ENCODE results near the gene TEP1. TPM values are rescaled to one million over a fixed set of nuclear protein-coding genes. Genes with fewer than 3 reads are reported as not detected.

TEP1 gene
- total and polyA plus RNA-seq, 2 of the 13 experiments (the other 11 are each of a cell fraction or from before 2014, with no cell fraction given) = 11.0 to 12.8 TPM

GRCh38 chr14:20343092-20343861, 70.0 kb downstream of the TEP1 start, which contains the start of gene PARP2 (continued):
- TF ChIP-seq LRRFIP1 (CRISPR knock-in tag; conservative IDR thresholded peaks at IDR 0.05) (no peak), ETV6 (CRISPR knock-in tag; conservative IDR thresholded peaks at IDR 0.05) (peak; percentile 84; the same call in 1 of the 2 replicates), PLRG1 (conservative IDR thresholded peaks at IDR 0.05) (no peak), ZFP36 (IDR thresholded peaks at IDR 0.05; ENCODE audit: borderline replicate concordance, low read depth, low read length, partially characterized antibody) (no peak), KLF11 (CRISPR knock-in tag; IDR thresholded peaks at IDR 0.05) (no peak), BORCS8-MEF2B (CRISPR knock-in tag; IDR thresholded peaks at IDR 0.05) (peak; percentile 96), ZNF784 (CRISPR knock-in tag; IDR thresholded peaks at IDR 0.05; ENCODE audit: borderline replicate concordance) (0 out of 2 replicates have a peak, but pooled peaks have one; percentile 36), IKZF5 (CRISPR knock-in tag; IDR thresholded peaks at IDR 0.05) (peak; percentile 96), ZFYVE20 (CRISPR knock-in tag; IDR thresholded peaks at IDR 0.05; ENCODE audit: borderline replicate concordance, low read depth) (no peak), TBL1XR1 (IDR thresholded peaks at IDR 0.05; ENCODE audit: borderline replicate concordance, low read length, partially characterized antibody) (peak; percentile 86), SP1 (IDR thresholded peaks at IDR 0.05) (no peak), SP1 (CRISPR knock-in tag; IDR thresholded peaks at IDR 0.05) (0 out of 2 replicates have a peak, but pooled peaks have one; percentile 47), ZNF432 (CRISPR knock-in tag; IDR thresholded peaks at IDR 0.05; ENCODE audit: borderline replicate concordance) (no peak), STAT6 (CRISPR knock-in tag; IDR thresholded peaks at IDR 0.05; ENCODE audit: borderline replicate concordance) (peak; percentile 96), ZNF619 (CRISPR knock-in tag; IDR thresholded peaks at IDR 0.05) (peak; percentile 91), ARNTL (CRISPR knock-in tag; IDR thresholded peaks at IDR 0.05) (peak; percentile 87), TRIM24 (CRISPR knock-in tag; IDR thresholded peaks at IDR 0.05) (no peak)
- TF ChIP-seq, protein P1, sequence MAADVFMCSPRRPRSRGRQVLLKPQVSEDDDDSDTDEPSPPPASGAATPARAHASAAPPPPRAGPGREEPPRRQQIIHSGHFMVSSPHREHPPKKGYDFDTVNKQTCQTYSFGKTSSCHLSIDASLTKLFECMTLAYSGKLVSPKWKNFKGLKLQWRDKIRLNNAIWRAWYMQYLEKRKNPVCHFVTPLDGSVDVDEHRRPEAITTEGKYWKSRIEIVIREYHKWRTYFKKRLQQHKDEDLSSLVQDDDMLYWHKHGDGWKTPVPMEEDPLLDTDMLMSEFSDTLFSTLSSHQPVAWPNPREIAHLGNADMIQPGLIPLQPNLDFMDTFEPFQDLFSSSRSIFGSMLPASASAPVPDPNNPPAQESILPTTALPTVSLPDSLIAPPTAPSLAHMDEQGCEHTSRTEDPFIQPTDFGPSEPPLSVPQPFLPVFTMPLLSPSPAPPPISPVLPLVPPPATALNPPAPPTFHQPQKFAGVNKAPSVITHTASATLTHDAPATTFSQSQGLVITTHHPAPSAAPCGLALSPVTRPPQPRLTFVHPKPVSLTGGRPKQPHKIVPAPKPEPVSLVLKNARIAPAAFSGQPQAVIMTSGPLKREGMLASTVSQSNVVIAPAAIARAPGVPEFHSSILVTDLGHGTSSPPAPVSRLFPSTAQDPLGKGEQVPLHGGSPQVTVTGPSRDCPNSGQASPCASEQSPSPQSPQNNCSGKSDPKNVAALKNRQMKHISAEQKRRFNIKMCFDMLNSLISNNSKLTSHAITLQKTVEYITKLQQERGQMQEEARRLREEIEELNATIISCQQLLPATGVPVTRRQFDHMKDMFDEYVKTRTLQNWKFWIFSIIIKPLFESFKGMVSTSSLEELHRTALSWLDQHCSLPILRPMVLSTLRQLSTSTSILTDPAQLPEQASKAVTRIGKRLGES (CRISPR knock-in tag; IDR thresholded peaks at IDR 0.05; ENCODE audit: borderline replicate concordance) = no peak
